HG02623 (cell line): ENCODE measurements around the gene NTSR2.

Source experiments
- ATAC-seq: cut with Tn5 transposase; IDR thresholded peaks from one replicate; pipeline ENCODE4 v1.9.1; 2021; ENCODE audit warnings: moderate library complexity; ENCODE audit not compliant: unreplicated experiment

NTSR2 gene

DNA sequence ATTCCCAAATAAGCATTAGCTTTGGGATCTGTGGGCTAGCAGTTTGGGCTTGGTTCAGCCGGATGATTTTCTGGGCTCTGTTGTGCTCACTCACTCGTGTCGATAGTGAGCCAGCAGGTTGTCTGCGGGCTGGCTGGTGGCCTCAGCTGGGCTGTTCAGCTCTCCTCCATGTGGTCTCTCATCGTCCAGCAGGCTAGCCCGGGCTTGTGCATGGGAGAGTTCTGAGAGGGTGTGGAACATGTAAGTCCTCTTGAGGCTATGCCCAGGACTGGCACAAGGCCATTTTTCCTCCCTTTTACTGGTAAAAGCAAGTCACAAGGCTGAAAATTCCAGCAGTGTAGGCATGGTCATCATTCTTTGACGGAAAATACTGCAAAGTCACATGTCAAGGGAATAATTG, 38.5 kb downstream of the NTSR2 start:
- no peak for ATAC-seq

DNA sequence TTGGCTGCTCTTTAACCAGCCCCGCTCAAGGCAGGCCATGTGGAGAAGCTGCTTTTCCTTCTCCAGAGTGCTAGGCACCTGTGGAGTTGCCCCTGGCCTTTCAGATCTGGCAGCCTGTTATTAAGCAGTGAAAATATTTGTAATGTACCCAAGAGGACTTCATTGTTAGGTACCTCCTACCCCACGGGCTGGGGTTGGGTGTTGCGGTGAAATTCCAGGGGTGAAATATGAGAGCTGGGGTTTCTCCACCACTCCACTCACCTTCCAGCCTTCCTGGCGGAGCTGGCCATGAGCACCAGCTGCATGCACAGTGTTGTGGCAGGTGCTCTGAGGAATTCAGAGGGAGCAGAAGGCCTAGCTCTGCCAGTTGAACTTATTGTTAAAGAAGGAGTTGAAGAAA, 39.1 kb downstream of the NTSR2 start:
- no peak for ATAC-seq

GRCh38 chr2:11629851-11630250, 40.1 kb downstream of the NTSR2 start:
- no peak for ATAC-seq

DNA sequence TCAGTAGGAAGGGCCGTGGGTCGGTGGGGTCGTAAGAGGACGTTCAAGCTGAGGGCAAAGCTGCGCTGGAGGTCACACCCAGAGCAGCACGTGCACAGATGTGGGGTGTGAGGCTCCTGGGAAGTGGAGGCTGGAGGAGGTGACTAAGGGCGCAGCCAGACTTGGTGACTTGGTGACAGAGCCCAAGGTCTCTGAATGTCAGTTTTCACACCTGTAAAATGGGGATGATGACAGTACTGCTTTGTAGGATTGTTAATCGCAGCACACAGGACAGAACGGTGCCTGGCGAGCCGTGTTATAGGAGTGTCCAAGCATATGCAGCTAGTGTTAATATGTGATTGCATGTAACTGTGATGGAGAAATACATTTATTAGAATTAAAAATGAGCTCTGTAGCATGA, 40.8 kb downstream of the NTSR2 start:
- no peak for ATAC-seq

DNA sequence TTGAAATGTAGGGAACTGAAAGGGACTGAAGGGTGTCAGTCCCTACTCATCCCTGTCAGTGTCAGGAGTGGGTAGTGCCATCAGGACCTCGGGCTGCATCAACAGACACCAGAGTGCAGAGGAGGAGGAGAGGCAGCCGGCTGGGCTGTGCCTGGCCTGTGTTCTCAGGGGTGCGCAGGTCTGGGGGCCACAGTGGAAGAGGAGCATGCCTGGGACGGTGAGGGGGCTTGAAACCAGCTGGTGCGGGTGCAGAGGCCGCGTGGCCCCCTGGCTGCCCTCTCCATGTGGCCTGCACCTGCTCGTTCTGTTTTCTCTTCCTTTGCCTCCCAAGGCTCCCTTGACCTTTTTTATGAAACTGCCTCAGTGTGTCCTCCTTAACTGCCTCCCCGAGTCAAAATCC, 41.3 kb downstream of the NTSR2 start:
- ATAC-seq: no peak

- ATAC-seq: no peak
Observed at GRCh38 chr2:11625671-11626070, 44.3 kb downstream of the NTSR2 start.

DNA sequence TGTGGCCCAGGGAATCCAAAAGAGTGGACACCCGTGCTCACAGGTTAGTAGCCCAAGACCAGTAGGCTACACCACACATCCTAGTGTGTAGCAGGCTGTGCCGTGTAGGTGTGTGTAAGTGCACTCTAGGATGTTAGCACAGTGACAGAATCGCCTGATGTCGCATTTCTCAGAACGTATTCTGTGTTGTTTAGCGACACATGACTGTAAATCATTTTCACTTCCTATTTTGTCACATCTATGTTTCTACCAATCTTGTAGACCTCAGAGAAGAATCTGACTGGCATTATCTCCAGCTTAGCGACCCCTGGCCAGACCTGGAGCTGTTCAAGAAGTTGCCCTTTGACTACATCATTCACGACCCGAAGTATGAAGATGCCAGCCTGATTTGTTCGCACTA, 45.1 kb downstream of the NTSR2 start:
- ATAC-seq: no peak

DNA sequence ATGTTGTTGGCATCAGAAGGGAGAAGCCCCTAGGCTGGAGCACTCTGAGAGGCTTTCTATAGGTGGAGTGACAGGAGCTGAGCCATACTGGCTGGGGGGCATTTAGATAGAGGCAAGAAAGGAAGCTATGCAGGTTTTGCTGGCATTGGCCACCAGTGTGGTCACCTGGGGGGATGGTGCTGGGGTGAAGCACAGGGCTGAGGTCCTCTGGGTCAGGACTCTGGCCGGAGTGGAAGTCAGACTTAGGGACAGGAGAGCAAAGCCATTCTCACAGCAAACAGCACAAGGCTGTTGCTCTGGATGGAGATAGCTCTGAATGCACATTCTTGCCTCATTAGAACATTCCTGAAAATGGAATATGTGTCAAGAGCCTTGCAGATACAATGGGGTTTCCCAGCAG, 47.4 kb downstream of the NTSR2 start:
- ATAC-seq: no peak

DNA sequence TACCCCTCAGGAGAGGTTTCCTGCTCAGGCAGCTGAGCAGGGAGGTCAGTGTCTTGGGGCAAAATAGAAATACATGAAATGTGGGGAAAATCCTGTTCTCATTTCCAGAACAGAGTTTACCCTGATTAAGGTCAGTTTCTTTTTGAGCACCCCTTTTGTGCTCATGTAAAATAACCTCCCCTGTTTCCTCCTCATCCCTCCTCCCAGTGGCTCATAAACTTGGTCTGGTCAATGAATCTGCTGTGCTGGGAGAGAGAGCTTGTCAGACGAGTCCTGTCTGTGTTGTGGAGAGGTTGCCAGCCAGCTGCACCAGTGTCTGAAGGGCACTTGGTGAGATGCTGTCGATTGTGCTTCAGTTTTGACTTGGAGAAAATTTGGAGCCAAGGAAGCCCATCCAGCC, 48.6 kb downstream of the NTSR2 start:
- ATAC-seq: no peak

DNA sequence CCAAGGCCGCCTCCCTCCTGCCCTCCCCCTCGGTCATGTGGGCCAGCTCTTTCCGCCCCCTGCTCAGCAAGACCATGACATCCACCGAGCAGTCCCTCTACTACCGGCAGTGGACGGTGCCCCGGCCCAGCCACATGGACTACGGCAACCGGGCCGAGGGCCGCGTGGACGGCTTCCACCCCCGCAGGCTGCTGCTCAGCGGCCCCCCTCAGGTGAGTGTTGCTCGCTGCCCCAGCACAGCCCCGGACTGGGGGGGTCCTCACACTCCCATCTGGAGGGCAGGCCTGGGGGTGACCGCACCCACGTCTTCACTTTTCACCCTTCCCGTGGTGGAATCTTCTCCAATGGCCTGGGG, 51.3 kb downstream of the NTSR2 start:
- ATAC-seq: no peak

DNA sequence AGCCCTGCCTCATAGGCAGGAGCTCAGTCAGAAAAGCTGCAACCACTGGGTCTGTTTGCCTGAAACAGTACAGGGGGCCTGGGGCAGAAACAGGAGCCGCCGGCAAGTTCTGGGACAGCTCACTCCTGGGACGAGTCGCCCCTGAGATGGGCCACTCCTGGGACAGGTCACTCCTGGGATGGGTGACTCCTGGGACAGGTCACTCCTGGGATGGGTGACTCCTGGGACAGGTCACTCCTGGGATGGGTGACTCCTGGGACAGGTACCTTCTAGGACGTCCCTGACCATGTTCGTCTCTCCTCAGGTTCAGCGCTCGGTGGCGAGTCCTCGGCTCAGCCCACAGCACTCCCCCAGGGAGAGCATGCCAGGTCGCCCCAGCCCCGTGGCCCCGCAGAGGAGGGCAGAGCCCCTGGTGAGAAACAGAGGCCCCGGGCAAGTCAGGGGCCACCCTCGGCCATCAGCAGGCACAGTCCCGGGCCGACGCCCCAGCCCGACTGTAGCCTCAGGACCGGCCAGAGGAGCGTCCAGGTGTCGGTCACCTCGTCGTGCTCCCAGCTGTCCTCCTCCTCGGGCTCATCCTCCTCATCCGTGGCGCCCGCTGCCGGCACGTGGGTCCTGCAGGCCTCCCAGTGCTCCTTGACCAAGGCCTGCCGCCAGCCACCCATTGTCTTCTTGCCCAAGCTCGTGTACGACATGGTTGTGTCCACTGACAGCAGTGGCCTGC, 51.8 kb downstream of the NTSR2 start:
- ATAC-seq: no peak

DNA sequence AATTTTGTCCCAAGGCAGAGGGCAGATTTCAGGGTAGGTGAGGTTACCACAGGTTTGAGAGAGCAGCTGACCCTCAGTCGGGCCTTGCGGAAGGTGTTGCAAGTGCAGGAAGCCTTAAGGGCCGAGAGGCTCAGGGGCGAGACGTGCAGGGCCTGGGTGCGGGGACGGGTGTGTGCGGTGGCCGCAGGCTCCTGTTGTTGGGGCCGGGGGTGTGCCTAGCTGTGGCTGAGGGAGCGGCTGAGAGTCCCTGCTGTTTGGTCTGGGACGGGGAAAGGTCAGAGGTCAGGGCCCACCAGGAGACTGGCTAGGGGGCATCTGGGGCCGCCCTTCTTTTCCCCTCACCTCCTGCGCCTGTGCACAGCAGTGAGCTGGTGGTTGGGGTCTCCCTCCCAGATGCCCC, 52.5 kb downstream of the NTSR2 start:
- ATAC-seq: no peak

DNA sequence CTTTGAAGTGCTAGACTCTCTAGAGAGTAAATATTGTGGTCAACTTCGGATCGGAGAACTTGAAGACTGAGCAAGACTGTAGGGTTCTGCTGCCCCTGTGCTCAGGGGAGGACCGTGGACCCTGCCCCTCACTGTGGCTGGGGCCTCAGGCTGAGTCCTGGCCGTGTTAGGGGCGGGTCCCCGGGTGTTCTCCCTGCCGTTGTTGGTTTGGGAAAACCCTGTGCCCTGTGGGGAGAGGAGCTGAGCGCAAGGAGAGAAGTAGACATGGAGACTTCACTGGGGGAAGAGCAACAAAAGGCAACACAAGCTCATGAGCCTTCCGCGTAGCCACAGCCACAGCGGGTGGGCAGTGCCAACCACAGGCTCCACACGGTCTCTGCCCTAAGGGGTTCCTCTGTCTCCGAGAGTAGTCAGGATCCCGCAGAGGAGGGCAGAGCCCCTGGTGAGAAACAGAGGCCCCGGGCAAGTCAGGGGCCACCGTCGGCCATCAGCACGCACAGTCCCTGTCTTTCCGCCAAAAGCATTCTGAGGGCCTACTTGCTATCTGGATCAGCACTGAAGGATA, 53.1 kb downstream of the NTSR2 start:
- ATAC-seq: no peak

GRCh38 chr2:11616097-11616687, 53.8 kb downstream of the NTSR2 start:
- no peak for ATAC-seq

DNA sequence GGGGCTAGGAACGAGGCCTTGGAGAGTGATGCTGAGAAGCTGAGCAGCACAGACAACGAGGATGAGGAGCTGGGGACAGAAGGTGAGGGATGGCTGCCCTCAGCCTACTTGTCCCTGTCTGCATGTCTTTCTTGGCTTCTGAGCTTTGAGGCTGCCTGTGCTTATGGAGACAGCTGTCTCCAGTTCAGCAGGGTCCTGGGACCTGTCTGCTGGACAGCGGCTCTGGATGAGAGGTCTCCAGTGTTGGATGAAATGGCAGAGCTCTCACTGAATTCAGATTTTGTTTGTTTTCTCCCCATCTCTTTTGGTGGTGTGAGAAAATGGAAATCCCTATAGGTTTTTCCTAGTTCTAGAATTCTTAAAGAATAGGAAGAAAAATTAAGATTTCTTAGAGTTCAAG, 54.8 kb downstream of the NTSR2 start:
- no peak for ATAC-seq

GRCh38 chr2:11613297-11613696, 56.7 kb downstream of the NTSR2 start:
- ATAC-seq: no peak

GRCh38 chr2:11612553-11613215, 57.3 kb downstream of the NTSR2 start:
- no peak for ATAC-seq

- ATAC-seq: no peak
Observed at GRCh38 chr2:11611251-11611650, 58.7 kb downstream of the NTSR2 start.

GRCh38 chr2:11610624-11611242, 59.3 kb downstream of the NTSR2 start:
- no peak for ATAC-seq
